Fibroblast of skin of right biceps (primary cell): ENCODE data around the gene VN1R5.
"Not testable (repeated sequence)": the region's sequence is repeated elsewhere in the genome, so short reads cannot be mapped to it uniquely, and the experiment has no call there.

Source experiments
- DNase-seq: peaks from one replicate; pipeline ENCODE4 v3.0.0-alpha.2; 2013

Gene VN1R5

DNA sequence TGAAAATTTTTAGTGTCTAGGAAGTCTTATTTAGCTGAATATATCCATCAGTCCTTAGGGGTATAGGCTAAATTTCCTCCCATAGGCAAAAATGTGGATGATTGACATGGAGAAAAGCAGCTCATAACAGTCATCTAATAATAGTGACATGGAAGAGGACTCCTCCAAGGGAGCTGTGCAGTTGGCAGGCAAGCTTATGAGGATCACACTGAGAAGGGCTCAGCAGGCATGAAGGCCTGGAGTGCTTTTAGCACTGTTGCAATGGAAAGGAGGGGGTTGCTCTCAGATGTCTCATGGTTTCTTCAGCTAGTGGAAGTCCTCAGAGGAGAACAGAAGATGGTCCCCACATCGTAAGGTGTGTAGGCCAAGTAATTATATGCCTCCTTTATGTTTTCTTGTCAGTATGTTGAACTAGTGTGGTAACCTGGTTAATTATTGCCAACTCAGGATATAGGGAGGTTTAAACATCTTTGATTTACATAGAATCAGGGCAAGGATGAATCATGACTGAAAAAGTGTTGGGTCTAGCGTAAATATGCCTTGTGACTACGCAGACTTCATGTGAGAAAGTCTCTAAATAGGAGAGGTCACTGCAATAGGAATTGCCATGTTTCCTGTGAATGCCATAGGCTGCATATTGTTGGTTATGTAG is 18.9 kb downstream of the VN1R5 start:
- no peak for DNase-seq

DNA sequence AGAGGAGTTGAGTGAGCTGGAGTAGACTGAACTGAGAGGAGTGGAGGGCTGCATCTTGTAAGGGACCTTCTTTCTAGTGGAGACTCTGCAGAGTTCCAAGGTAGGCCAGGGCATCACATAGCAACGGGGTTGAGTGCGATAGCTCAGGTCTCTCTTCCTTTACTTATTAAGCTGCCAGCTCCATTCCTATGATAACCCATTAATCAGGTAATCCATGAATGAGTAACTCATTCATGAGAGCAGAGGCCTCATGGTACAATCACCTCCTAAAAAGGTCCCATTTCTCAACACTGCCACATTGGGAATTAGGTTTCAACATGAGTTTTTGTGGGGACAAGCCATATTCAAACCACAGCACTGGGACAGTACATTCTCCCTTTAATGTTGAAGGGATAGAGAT is 21.3 kb downstream of the VN1R5 start:
- no peak for DNase-seq

- DNase-seq, result no peak
These were observed 25.2 kb downstream of the VN1R5 start for GRCh38 chr1:247281001-247281574.

DNA sequence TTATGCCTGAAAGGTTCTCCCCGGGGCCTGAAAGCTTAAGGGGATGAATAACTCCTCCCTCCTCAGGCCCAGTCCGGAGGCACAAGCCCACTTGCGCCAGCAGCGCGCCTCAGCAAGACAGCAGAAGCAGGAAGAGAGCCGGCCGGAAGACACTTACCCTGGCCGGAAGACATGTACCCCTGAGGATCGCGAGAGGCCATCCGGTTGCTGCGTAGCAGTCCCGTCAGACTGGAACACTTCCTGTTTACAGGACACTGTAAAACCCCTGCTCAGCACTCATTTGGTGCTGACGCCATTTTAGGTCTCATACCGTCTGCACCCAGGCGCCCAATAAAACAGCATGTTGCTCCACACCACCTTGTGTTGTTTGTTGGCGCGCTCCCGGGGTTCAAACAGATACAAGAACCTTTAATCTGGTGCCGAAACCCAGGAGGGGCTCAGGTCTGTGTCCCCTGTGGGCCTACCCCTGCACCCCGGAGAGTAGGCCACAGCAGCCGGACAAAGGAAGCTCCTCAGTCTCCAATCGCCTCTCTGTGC is 30.3 kb downstream of the VN1R5 start:
- DNase-seq, result no peak

DNA sequence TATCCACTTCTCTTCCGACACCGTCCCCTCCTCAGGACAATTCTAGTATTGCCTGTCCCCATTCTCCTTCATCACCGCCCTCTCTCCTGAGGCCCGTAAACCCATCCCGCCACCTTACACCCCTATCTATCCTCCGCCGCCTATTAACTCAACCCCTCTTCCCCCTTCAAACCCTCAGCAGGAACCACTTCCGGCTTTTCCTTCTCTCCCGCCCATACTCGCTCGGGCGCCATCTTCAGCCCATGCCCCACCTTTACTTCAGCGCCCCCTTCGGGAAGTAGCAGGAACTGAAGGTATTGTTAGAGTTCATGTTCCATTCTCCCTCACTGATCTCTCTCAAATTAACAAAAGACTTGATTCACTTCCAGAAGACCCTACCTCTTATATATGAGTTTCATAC is 31.6 kb downstream of the VN1R5 start:
- no peak for DNase-seq

DNA sequence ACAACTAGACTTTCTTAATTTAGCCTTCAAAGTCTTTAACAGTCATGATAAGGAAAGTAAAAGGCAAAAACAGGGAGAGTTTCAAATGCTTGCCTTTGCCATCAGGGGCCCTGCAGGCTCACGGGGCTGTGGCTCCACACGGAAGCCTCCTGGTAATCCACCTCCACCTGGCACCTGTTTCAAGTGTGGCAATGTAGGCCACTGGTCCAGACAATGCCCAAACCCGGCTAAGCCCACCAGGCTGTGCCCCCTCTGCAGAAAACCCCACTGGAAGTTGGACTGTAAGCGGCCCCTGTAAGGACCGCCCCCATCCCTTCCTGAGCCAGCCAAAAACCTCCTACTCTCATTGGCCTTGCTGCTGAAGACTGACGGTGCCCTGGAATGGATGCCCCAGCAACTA is 32.5 kb downstream of the VN1R5 start:
- no peak for DNase-seq

DNA sequence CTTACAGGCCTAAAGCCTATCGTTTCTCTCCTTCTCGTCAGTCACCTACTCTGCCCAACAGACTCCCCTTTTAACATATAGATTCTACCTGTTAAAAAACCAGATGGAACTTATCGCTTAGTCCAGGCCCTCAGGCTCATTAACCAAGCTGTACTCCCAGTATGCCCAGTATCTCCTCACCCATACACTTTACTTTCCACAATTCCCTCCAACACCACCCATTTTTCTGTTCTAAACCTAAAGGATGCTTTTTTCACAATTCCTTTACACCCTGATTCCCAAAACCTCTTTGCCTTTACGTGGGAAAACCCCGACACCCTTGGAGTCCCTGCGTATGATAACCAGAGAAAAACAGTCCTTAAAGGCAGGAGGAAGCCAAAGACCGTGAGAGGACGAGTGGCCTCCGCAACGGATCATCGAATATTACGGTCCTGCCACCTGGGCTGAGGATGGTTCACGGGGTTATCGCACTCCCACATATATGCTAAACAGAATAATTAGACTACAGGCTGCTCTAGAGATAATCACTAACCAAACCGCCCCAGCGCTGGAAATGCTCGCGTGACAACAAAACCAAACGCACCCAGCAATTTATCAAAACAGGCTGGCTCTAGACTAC is 33.5 kb downstream of the VN1R5 start:
- not testable (repeated sequence) for DNase-seq

DNA sequence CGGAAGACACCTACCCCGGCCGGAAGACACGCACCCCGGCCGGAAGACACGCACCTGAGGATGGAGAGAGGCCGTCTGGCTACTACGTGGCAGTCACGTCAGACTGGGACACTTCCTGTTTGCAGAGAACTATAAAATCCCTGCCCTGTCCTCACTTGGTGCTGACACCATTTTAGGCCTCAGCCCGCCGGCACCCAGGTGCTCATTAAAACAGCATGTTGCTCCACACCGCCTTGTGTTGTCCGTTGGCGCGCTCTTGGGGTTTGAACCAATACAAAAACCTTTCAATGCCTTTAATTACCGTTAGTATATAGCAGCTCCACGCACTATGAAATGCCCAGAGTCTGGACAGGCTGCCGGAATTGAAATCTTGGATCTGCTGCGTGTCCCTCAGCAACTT is 34.7 kb downstream of the VN1R5 start:
- DNase-seq, result no peak

- no peak for DNase-seq
These were observed 35.3 kb downstream of the VN1R5 start for GRCh38 chr1:247291161-247291560.

DNA sequence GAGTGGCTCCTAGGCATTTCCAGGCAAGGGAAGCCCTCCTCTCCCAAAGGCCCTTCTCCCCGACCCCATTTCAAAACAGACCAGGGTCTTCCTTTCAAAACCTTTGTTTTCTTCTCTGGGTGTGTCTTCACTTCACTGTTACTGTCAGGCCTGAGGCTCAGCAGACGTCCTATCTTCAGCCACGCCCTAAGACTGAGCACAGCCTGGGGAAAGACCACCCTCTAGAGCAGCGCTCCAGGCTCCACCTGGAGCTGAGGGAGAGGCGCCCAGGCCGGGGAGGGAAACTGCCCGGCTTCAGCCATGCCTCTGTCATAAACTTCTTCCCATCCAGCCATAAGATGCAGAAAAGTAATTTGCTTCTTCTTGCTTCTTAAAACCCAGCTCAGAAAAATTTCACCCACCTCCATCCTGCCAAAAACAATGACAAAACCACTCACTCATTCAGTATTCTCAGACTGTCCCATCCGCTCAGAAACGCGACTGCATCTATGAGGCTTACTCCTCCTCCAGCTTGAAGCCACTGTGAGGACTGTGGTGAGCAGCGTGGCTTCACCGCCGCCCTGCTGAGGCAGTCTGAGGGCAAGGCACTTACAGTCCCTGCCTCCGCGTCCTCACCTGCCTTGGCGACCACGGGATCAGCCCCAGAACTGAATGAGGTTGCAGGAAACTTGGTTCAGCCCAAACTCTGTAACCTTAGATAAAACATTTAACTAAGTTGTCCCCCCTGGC is 36.1 kb downstream of the VN1R5 start:
- DNase-seq, result no peak

DNA sequence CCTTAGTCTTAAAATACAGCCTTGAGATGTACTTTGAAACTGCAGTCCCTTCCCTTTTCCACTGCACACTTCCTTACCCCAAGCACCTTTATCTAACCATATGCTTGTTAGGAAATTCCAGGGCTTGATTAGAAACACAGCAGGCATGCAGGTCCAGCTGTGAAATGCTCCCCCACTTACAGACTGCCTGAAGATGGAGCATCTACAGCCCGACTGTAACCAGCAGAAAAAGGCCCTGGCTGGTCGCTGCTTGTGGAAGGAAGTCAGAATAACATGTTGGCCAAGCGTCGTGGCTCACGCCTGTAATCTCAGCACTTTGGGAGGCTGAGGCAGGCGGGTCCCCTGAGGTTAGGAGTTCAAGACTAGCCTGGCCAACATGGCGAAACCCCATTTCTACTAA is 37.2 kb downstream of the VN1R5 start:
- peak; percentile 23 for DNase-seq

DNA sequence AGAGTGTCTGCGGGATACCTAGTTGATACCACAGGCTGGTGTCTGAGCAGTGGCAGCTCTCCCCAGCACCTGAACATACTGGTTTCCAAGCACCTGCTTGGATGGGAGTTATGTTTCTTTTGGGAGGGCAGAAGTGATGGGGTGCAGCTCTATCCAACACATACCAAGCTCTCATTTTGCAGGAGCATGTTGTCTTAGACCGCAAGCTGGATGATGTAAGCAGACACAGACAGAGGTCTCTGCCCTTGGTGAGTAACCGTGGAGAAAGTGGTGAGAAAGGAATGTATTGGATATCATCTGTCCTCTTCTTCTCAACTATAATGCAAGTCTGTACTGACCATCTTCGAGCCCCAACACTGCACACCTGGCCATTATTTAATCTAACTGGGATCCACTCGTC is 38.4 kb downstream of the VN1R5 start:
- DNase-seq, result peak; percentile 62

GRCh38 chr1:247295274-247295684 is 39.4 kb downstream of the VN1R5 start:
- DNase-seq, result peak; percentile 32

DNA sequence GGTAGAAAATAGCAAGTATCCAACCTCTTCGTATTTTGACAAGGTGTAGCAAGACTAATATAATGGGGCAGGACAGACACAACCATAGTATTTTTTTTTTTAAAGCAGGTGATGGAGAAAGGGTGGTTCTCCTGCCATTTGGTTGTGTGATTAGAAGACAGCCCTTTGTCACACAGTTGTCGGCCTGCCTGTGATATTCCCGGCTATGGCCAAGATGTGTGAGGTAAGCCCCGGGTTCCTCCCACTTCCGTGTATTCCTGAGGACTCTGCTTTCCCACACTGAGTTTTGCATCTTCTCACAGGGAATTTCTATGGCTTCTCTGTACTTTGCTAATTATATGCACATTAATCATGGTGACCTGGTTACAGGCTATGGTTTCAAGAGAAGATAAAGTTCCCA is 39.9 kb downstream of the VN1R5 start:
- DNase-seq, result no peak

GRCh38 chr1:247296599-247297180 is 40.8 kb downstream of the VN1R5 start:
- DNase-seq, result no peak

DNA sequence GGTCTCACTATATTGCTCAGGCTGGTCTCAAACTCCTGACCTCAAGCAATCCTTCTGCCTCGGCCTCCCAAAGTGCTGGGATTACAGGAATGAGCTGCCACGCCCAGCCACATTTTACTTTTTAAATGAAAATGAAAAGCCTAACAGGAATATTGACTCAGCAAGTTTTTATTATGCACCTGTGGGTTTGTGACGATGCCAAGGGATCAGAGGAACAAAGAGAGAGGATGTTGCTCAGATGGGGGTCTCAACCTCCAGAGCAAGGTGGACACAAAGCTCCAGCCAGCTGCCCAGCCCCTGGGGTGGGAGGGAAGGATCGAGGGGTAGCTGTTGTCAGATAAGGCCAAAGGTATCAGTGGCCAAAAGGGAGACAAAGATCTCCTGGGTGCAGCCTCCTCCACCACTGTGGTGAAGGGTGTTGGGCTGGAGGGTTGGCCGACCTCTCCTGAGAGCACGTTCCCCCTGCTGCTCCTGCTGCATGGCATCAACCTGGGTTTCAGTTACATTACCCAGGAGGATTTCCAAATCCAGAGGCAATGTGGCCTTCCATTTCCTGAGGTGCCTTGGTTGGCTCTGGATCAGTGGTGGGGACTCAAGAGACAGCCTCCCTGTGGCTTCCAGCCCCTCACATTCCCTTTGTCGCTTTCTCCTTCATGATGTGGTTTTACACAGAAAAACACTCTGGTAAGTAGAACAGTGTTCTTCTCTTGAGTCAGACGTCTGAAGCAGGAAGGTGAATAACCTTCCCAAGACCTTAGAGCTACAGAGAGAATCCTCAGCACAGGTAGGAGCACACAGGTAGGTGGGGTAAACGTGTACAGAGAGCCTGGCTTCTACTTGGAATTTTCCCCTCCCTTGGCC is 41.6 kb downstream of the VN1R5 start:
- no peak for DNase-seq

- no peak for DNase-seq
These were observed 42.2 kb downstream of the VN1R5 start for GRCh38 chr1:247298124-247298481.

DNA sequence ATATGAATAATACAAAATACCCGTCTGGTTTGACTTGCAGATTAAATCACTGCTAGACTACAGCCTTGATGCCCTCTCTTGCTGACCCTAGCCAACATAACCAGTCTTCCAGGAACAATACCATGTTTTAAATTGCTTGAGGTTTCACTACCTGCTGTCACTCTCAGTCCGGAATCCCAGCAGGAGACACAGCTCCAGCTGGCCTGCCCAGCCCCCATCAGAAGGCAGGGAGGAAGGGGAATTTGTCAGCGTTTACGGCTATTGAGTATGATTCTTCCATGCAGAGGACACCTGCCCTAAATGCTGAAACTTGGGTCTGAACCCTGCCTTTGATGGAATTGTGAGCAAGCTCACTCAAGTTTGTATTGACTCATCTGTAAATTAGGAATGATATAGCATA is 42.8 kb downstream of the VN1R5 start:
- DNase-seq, result no peak

DNA sequence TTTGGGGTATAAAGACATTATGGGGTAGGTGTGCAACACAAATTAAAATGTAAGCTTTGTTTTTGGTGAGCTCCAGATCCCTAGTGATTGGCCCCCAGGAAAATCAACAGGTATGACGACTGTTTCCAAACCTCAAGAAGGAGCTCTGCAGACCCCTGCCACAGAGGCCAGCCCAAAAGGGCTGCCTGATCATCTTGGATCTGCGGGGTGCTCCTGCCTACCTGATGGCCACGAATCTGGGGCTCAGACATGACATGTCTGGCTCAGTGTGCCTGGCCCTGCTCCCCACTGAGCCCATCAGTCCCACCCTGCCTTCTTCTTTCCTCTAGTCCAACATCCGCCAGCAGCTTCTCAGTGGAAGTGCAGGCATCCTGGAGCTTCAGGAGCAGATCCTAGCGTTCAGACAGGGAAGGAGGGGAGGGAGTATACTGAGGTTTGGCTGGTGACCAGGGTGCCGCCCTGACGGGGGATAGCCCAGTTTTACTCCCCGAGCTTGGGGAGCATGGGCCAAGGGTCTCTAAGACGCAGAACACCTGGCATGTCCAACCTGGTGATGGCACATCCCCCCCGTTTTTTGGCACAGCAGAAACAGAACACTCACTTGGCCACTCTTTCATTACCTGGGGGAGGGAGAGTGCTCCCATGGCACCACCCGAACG is 44.0 kb downstream of the VN1R5 start:
- no peak for DNase-seq

DNA sequence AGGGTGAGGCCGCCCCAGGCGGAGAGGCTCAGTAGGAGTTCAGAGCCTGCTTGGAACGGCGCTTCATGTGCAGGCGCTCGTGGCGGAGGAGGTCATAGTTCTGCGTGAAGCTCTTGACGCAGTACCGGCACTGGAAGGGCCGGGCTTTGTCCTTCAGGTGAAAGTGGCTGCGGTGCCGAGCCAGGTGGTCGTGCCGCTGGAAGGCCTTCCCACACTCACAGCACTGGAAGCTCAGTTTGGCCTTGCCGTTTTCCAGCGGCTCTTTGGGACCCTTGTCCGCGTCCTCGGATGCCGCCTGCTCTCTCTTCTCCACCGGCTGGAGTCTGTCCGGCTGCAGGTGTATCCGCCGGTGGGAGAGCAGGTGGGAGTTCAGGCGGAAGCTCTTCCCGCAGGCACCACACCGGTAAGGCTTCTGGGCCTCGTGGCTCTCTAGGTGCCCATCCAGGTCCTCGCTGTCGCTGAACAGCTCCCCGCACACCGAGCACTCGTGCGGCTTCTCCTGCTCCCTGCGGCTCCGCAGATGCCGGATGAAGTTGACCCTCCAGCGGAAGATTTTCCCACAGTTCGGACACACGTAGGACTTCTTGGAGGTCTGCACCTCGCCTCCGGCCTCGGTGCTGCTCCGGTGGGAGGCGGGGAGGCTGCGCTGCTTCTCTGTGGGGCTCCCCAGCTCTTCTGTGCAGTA is 44.8 kb downstream of the VN1R5 start:
- no peak for DNase-seq

DNA sequence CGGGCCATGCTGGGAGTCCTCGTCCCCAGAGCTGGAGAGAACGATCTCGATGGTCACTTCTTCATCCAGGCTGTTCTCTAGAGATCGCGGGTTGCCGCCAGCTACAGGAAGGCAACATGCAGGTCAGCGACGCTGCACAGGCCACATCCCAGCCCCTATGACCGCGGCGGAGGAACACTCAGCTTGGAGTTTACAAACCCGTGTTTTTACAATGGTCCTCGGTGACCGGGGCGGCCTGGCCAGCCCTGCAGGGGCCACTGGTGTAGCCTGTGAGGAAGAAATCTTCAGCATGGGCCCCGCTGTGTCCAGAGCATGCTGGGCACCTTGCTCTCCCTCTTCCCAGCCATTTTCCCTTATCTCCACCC is 45.3 kb downstream of the VN1R5 start:
- DNase-seq, result no peak
